Gastroesophageal sphincter (tissue), 3 donors: ENCODE results near the gene RGS10.

Experiments used
- CTCF ChIP-seq, 4 experiments: fragments of 200-600 bp in 2 of 4; fragments of 450-650 bp in 2 of 4; sonication (generic) in 1 of 4; IDR thresholded peaks; one replicate each; pipeline ENCODE4 v1.5.1; 2017 to 2019; ENCODE audit warnings: antibody characterized with exemption in 4 of 4, mild to moderate bottlenecking in 2 of 4, moderate library complexity in 2 of 4
- EP300 ChIP-seq: sonication (generic); formaldehyde crosslinking; IDR thresholded peaks from one replicate; pipeline ENCODE4 v1.6.1; 2017; ENCODE audit warnings: antibody characterized with exemption, mild to moderate bottlenecking
- POLR2A ChIP-seq, 2 donors: fragments of 450-650 bp; IDR thresholded peaks; one replicate each; pipeline ENCODE4 v1.6.1; 2017; ENCODE audit warnings: antibody characterized with exemption in 2 of 2, mild to moderate bottlenecking in 2 of 2, moderate library complexity in 1 of 2

GRCh38 chr10:119465085-119465484, 77.4 kb downstream of the RGS10 start:
- no peak for TF ChIP-seq POLR2A (IDR thresholded peaks at IDR 0.05)
- no peak for TF ChIP-seq CTCF (IDR thresholded peaks at IDR 0.05)
- TF ChIP-seq EP300 = no peak
